ENCODE data around the gene CLCNKA. TPM values are rescaled to one million over a fixed set of nuclear protein-coding genes. Genes with fewer than 3 reads are reported as not detected.
"Not testable (repeated sequence)": the region's sequence is repeated elsewhere in the genome, so short reads cannot be mapped to it uniquely, and the experiment has no call there.

CLCNKA gene
- total RNA-seq, 1 donor from 2014 or later = not detected

GRCh38 chr1:16046842-16047241 lies 25.0 kb downstream of the CLCNKA start:
- H3K27me3 ChIP-seq = no peaks in the 10 kb centered on the region
- H3K4me3 ChIP-seq = no peak overlapping the region
- H3K4me1 ChIP-seq = peaks cover 6% of the 10 kb centered on the region
- no peaks in the 10 kb centered on the region for H3K36me3 ChIP-seq
- TF ChIP-seq CTCF (IDR thresholded peaks at IDR 0.05) = no peak
- DNase-seq (no peak), ATAC-seq (no peak)
- no peaks in the 10 kb centered on the region for H3K9me3 ChIP-seq
- intact Hi-C loops (cut with DNase I) = no loop called here
- no peak overlapping the region for H3K27ac ChIP-seq

DNA sequence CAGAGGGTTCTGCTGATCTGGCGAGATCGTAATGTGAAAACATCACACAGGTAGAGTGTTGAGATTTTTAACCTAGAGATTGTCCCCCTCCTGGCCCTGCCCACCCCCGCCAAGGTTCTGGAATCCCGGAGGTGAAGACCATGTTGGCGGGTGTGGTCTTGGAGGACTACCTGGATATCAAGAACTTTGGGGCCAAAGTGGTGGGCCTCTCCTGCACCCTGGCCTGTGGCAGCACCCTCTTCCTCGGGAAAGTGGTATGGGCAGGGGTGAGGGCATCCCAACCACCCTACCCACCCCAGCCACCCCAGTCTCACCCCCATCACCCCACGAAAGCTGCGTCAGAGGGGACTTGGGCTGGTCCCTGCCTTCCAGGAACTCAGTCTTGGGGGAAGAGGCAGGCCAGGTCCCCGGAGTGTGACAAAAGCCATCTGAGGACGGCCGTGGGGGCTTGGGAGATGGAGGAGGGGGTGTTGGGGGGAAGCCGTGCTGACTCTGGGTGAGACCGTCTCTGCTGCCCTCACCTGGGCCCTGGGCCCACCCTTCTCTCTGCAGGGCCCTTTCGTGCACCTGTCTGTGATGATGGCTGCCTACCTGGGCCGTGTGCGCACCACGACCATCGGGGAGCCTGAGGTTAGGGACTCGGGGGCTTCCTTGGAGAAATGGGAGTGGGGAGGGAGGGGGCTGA lies 26.1 kb downstream of the CLCNKA start:
- peaks cover 6% of the 10 kb centered on the region for H3K4me1 ChIP-seq
- no peaks in the 10 kb centered on the region for H3K36me3 ChIP-seq
- no peak overlapping the region for H3K4me3 ChIP-seq
- TF ChIP-seq CTCF (IDR thresholded peaks at IDR 0.05) = no peak
- intact Hi-C loops (cut with DNase I) = no loop called here
- DNase-seq (no peak), ATAC-seq (no peak)
- H3K9me3 ChIP-seq = no peaks in the 10 kb centered on the region
- H3K27ac ChIP-seq = no peak overlapping the region
- H3K27me3 ChIP-seq = no peaks in the 10 kb centered on the region

GRCh38 chr1:16048573-16049189 lies 26.8 kb downstream of the CLCNKA start:
- peak; percentile 80 for ATAC-seq
- intact Hi-C loops (cut with DNase I) = no loop called here
- Histone ChIP-seq H3K4me3 (peak overlapping the region; percentile 48), H3K9me3 (no peaks in the 10 kb centered on the region), H3K4me1 (peaks cover 6% of the 10 kb centered on the region), H3K36me3 (no peaks in the 10 kb centered on the region), H3K27ac (no peak overlapping the region), H3K27me3 (no peaks in the 10 kb centered on the region)
- DNase-seq = peak; percentile 84
- TF ChIP-seq CTCF (IDR thresholded peaks at IDR 0.05) = no peak

GRCh38 chr1:16050328-16050727 lies 28.5 kb downstream of the CLCNKA start:
- intact Hi-C loops (cut with DNase I) = no loop called here
- no peak overlapping the region for H3K27ac ChIP-seq
- H3K9me3 ChIP-seq = no peaks in the 10 kb centered on the region
- no peak overlapping the region for H3K4me3 ChIP-seq
- H3K4me1 ChIP-seq = peaks cover 6% of the 10 kb centered on the region
- no peak for TF ChIP-seq CTCF (IDR thresholded peaks at IDR 0.05)
- DNase-seq = no peak
- no peak for ATAC-seq
- no peaks in the 10 kb centered on the region for H3K27me3 ChIP-seq
- H3K36me3 ChIP-seq = no peaks in the 10 kb centered on the region

GRCh38 chr1:16051039-16051438 lies 29.2 kb downstream of the CLCNKA start:
- H3K36me3 ChIP-seq = no peaks in the 10 kb centered on the region
- ATAC-seq = no peak
- H3K27me3 ChIP-seq = no peaks in the 10 kb centered on the region
- H3K9me3 ChIP-seq = no peaks in the 10 kb centered on the region
- no peak for DNase-seq
- no peak overlapping the region for H3K4me3 ChIP-seq
- H3K4me1 ChIP-seq = peaks cover 6% of the 10 kb centered on the region
- intact Hi-C loops (cut with DNase I) = no loop called here
- no peak overlapping the region for H3K27ac ChIP-seq
- no peak for TF ChIP-seq CTCF (IDR thresholded peaks at IDR 0.05)

DNA sequence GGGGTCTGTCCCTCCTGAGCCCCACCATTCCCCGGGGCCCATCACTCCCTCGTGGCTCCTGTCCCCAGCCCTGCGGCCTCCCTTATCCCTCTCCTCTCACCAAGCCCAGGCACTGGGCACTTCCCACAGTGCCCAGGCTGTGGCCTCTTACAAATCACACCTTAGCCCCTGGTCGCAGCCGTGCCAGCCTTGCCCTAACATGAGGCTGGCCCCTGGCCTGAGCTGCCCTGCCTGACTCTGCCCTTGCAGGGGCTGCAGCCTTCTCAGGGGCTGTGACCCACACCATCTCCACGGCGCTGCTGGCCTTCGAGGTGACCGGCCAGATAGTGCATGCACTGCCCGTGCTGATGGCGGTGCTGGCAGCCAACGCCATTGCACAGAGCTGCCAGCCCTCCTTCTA lies 30.1 kb downstream of the CLCNKA start:
- H3K27me3 ChIP-seq; intact Hi-C loops (cut with DNase I); H3K4me3 ChIP-seq; ATAC-seq; DNase-seq; H3K27ac ChIP-seq; H3K36me3 ChIP-seq; H3K9me3 ChIP-seq; H3K4me1 ChIP-seq: not testable (repeated sequence)
